CD4-positive, alpha-beta T cell (primary cell): ENCODE results near the gene COL23A1. TPM values are rescaled to one million over a fixed set of nuclear protein-coding genes. Genes with fewer than 3 reads are reported as not detected.
A peak's percentile ranks its signal among the peaks of the same experiment; 100 is the strongest.

Experiments used
- ATAC-seq: fragments of 200-7000 bp; cut with Tn5 transposase; one replicate; pipeline ENCODE4 v1.10.0; 2022; ENCODE audit warnings: mild to moderate bottlenecking; ENCODE audit not compliant: poor library complexity
- CTCF ChIA-PET: fragments of 350-600 bp; sonication (Branson Sonifier 250); formaldehyde crosslinking; loops from one replicate; lab custom pipeline; 2021; ENCODE audit warnings: antibody characterized with exemption, inconsistent platforms; lab: Charles Lee
- POLR2A ChIA-PET: fragments of 350-600 bp; sonication (Branson Sonifier 250); formaldehyde crosslinking; loops from one replicate; lab custom pipeline; 2021; ENCODE audit warnings: antibody characterized with exemption, inconsistent platforms; lab: Charles Lee
- DNase-seq, 14 experiments: peaks; one replicate each; pipeline ENCODE4 v3.0.0-alpha.2; 2013 to 2020; ENCODE audit warnings: mixed read lengths in 2 of 14
- H3K27ac ChIP-seq, 2 donors: one replicate each; pipeline versions ENCODE4 v1.5.1 to v1.7.0; 2013; ENCODE audit warnings: low read length in 2 of 2, low read depth in 1 of 2, mild to moderate bottlenecking in 1 of 2
- H3K27me3 ChIP-seq, 2 experiments: 1 replicate in 1 of 2; 2 replicates in 1 of 2; pipeline versions ENCODE4 v1.6.1 to v1.7.0; 2013; ENCODE audit warnings: low read length in 2 of 2, control low read depth in 1 of 2, mild to moderate bottlenecking in 1 of 2, moderate library complexity in 1 of 2; ENCODE audit not compliant: insufficient read depth in 2 of 2, control insufficient read depth in 1 of 2
- H3K36me3 ChIP-seq: one replicate; pipeline ENCODE4 v1.6.1; 2013; ENCODE audit warnings: low read length, control low read depth; ENCODE audit not compliant: insufficient read depth
- H3K4me1 ChIP-seq: one replicate; pipeline ENCODE4 v1.6.1; 2013; ENCODE audit warnings: low read length, control low read depth; ENCODE audit not compliant: insufficient read depth
- H3K4me3 ChIP-seq: one replicate; pipeline ENCODE4 v1.5.1; 2013; ENCODE audit warnings: mild to moderate bottlenecking, low read length, moderate library complexity
- H3K9me3 ChIP-seq, 2 experiments: 1 replicate in 1 of 2; 2 replicates in 1 of 2; pipeline versions ENCODE4 v1.6.1 to v1.7.0; 2013; ENCODE audit warnings: low read length in 2 of 2, mild to moderate bottlenecking in 2 of 2, control low read depth in 1 of 2, moderate library complexity in 1 of 2; ENCODE audit not compliant: control insufficient read depth in 1 of 2, insufficient read depth in 1 of 2
- H3K27ac Mint-ChIP-seq: one replicate; pipeline ENCODE4 v1.8.0; 2020; ENCODE audit warnings: mixed read lengths
- H3K27me3 Mint-ChIP-seq: one replicate; pipeline ENCODE4 v1.8.0; 2021; ENCODE audit warnings: mixed read lengths
- H3K36me3 Mint-ChIP-seq: one replicate; pipeline ENCODE4 v1.8.0; 2021; ENCODE audit warnings: low read depth, mixed read lengths
- H3K4me1 Mint-ChIP-seq: one replicate; pipeline ENCODE4 v1.8.0; 2021; ENCODE audit warnings: low read depth, mixed read lengths
- H3K4me3 Mint-ChIP-seq: one replicate; pipeline ENCODE4 v1.8.0; 2020; ENCODE audit warnings: mild to moderate bottlenecking, mixed read lengths
- H3K9me3 Mint-ChIP-seq: one replicate; pipeline ENCODE4 v1.8.0; 2020; ENCODE audit warnings: mixed read lengths
- CTCF ChIP-seq: fragments of 200-600 bp; IDR thresholded peaks from one replicate; pipeline ENCODE4 v1.8.0; 2022; ENCODE audit warnings: antibody characterized with exemption, mild to moderate bottlenecking
- intact Hi-C, 2 experiments: fragments of 100-400 bp; cut with DNase I in 1 of 2; cut with micrococcal nuclease in 1 of 2; formaldehyde crosslinking; loops; one replicate each; pipeline versions ENCODE4 v1.15.1 to v1.9.0; 2023 to 2025; cut with DNase I, micrococcal nuclease
- total RNA-seq, 174 experiments: library from RNA in 2 of 174; stranded (reverse) in 2 of 174; gene quantifications; one replicate each; pipeline ENCODE4 v1.2.3 and lab custom pipeline; 2021 to 2026

COL23A1 gene
- total RNA-seq, 2 experiments from 2014 or later = not detected

- H3K9me3 ChIP-seq = no peaks in the 10 kb centered on the region
- intact Hi-C loops = no loop called here
- no peaks in the 10 kb centered on the region for H3K27me3 ChIP-seq
- H3K4me3 ChIP-seq = no peak overlapping the region
- Mint-ChIP-seq H3K9me3 (no peaks in the 10 kb centered on the region), H3K4me3 (no peak overlapping the region), H3K27me3 (peaks cover 28% of the 10 kb centered on the region), H3K27ac (no peak overlapping the region), H3K4me1 (peaks cover 5% of the 10 kb centered on the region), H3K36me3 (peaks cover 10% of the 10 kb centered on the region)
- H3K4me1 ChIP-seq = peaks cover 6% of the 10 kb centered on the region
- no peak overlapping the region for H3K27ac ChIP-seq
- ATAC-seq (no peak), DNase-seq (no peak)
- no peak for TF ChIP-seq CTCF
- H3K36me3 ChIP-seq = no peaks in the 10 kb centered on the region
- ChIA-PET POLR2A (no interaction called here), CTCF (no interaction called here)
Measured at GRCh38 chr5:178630951-178631350, 40.8 kb upstream of the COL23A1 start.

- POLR2A ChIA-PET = no interaction called here
- no peak overlapping the region for H3K4me3 Mint-ChIP-seq
- peaks cover 9% of the 10 kb centered on the region for H3K4me1 Mint-ChIP-seq
- no peaks in the 10 kb centered on the region for H3K9me3 Mint-ChIP-seq
- peaks cover 6% of the 10 kb centered on the region for H3K4me1 ChIP-seq
- no peaks in the 10 kb centered on the region for H3K9me3 ChIP-seq
- no peak for TF ChIP-seq CTCF
- no peaks in the 10 kb centered on the region for H3K27me3 ChIP-seq
- peaks cover 26% of the 10 kb centered on the region for H3K27me3 Mint-ChIP-seq
- no peaks in the 10 kb centered on the region for H3K36me3 ChIP-seq
- CTCF ChIA-PET = no interaction called here
- intact Hi-C loops = no loop called here
- H3K27ac Mint-ChIP-seq = no peak overlapping the region
- ATAC-seq (no peak), DNase-seq (no peak)
- H3K27ac ChIP-seq = no peak overlapping the region
- H3K36me3 Mint-ChIP-seq = peaks cover 15% of the 10 kb centered on the region
- H3K4me3 ChIP-seq = no peak overlapping the region
Measured at GRCh38 chr5:178630475-178630930, 40.3 kb upstream of the COL23A1 start.

- CTCF ChIA-PET = interaction anchor here (2.1 kb wide), 1 partner anchor 103 kb away, joined by 5 read pairs; the partner anchor contains the start of gene ZNF354A
- H3K27me3 Mint-ChIP-seq = peaks cover 2% of the 10 kb centered on the region
- peak overlapping the region; percentile 72 for H3K4me3 Mint-ChIP-seq
- intact Hi-C loops = loop anchor here (1.0 to 10.0 kb wide), 10 partner anchors 103 to 1865 kb away; partner anchors contain the start of genes ZNF354A (in 2 of the 2), CANX (in 1 of the 2), CNOT6 (in 1 of the 2) and NSD1 (in 1 of the 2)
- ATAC-seq (no peak), DNase-seq (no peak)
- H3K27ac ChIP-seq = peak overlapping the region; percentile 43 to 83
- peaks cover 30% of the 10 kb centered on the region for H3K36me3 Mint-ChIP-seq
- no peak for TF ChIP-seq CTCF
- H3K4me1 Mint-ChIP-seq = peaks cover 42% of the 10 kb centered on the region
- H3K27me3 ChIP-seq = no peaks in the 10 kb centered on the region
- POLR2A ChIA-PET = interaction anchor here (0.7 to 2.8 kb wide), 8 partner anchors 103 to 996 kb away, joined by 3 to 13 read pairs (median 6); partner anchors contain the start of genes HNRNPH1, ZNF354A, ZNF354B and ZNF354C
- peak overlapping the region; percentile 87 for H3K4me3 ChIP-seq
- H3K9me3 ChIP-seq = no peaks in the 10 kb centered on the region
- peak overlapping the region; percentile 96 for H3K27ac Mint-ChIP-seq
- no peaks in the 10 kb centered on the region for H3K9me3 Mint-ChIP-seq
- H3K4me1 ChIP-seq = peaks cover 23% of the 10 kb centered on the region
- peaks cover 12% of the 10 kb centered on the region for H3K36me3 ChIP-seq
Measured at GRCh38 chr5:178627259-178627598, 37.0 kb upstream of the COL23A1 start.
